Measurements from ENCODE around the gene MAP4K1.

GRCh38 chr19:38564981-38565690 is 52.6 kb downstream of the MAP4K1 start:
- TF ChIP-seq CTCF (IDR thresholded peaks at IDR 0.05 in 4 of 5, conservative IDR thresholded peaks at IDR 0.05 in 1 of 5) (no peak), POLR2A (IDR thresholded peaks at IDR 0.05) (no peak)

Data from gastrocnemius medialis (tissue), 4 donors.